NCI-H2081 (cell line): ENCODE measurements around the gene PIWIL1.

Experiments
- DNase-seq, 2 experiments: peaks; one replicate each; lab custom pipeline; 2025; lab: John Stamatoyannopoulos, UW

PIWIL1 gene

DNA sequence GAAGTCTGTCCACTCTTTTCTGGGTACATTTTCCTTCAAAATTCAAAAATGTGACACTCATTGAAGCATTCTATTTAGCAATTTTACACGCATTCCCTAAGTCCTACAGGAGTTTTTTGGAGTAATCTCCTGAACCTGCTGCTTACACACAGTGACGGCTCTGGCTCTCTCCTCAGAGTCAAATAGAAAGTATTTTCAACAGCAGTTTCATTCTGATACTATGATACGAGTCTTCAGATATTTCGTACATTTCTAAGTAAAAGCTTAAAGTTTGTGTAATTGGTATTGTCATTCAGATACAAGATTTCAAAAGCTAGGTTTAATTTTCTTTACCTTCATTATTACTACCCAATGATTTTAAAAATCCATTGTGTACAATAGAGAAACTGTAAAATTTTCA, 36.4 kb downstream of the PIWIL1 start:
- DNase-seq = no peak

DNA sequence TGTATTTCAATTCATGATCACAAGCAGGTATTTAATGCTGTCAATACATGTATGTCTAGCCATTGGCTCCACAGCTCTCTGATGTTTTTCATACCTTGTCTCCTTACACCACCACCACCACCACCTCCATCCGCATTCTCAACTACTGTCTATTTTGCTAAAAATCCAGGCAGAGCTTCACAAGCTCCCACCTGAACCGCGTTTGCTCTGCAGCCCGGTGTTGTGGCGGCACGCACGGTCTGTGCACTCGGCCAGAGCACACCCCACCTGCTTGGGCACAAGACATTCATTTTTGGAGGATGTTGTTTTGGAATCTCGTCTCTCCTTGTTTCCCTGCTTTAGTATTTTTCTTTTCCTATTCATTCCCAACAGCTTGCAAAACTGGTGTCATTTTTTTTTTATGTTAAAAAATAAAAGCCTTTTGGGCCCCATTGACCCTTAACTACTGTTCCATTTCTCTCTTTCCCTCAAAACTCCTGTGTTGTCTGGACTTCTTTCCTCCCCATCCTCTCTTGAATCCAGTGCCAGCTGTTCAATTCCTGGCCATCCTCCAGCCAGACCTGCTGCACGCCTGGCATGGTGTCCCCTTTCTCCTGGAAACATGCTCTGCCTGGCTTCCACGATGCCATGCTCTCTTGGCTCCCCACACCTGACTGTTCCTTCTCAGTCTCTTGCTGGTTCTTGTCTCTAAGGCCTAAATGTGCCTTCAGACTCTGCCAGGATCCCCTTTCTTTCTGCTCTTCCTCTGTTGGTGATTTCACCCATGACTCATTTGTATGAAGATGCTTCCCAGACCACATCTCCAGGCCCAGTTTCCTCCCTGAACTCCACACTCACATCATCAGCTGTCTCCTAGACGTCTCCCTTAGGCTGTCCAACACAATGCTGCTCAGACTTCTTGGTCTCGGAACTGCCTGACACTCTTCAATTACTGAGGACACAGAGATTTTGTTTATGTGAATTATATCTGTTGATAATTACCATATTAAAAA, 37.9 kb downstream of the PIWIL1 start:
- no peak for DNase-seq

DNA sequence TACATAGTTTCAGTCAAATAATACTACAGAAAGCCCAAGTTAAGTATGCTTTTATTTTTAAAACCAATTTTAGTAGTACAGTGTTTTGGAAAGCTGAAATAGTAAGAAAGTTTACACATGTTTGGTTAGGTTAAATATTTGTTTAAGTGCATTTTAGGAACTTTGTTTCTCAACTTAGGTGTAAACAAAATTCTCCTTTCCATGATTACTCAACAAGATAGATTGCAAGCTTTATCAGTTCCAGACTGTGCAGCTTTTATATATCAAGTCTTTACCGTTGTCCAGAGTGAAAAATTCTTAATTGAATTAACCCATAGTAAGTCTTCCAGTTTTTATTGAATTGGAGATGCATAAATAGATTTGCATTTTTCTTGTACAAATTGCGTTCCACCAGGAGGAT, 45.1 kb downstream of the PIWIL1 start:
- no peak for DNase-seq

DNA sequence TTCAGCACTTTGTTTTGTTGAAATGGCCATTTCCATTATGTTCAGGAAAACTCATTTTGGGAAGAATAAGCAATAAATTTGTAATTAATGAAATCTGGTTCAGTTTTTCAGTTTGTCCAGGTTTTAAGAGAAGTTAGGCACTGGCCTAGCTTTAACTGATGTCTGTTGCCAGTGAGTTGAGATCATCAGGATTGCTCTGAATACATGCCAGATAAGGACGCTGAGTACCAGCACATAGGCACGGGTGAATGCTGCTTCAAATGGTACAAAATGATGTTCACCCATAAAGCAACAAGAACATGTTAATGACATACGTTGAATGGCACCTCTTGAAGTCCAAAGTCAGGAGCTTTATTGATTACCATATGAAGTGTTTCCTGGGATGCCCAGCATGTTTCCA, 46.5 kb downstream of the PIWIL1 start:
- no peak for DNase-seq

DNA sequence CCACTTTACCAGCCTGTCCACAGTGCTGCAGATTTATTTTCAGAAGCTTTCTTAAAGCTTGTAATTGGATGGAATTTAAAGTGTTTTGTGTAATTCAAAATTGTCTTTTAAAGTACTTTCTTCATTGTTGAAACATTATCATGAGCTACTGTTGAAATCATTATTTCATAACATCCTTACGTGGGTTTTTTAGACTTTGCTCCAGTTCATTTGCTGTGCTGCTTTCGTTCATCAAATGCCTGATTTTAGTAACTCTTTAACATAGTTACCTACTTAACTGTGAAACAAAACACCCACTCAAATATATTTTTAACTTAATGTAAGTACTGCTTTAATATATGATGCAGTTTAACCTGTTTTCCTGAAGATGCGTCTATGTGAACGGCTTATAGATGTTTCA, 47.5 kb downstream of the PIWIL1 start:
- no peak for DNase-seq

DNA sequence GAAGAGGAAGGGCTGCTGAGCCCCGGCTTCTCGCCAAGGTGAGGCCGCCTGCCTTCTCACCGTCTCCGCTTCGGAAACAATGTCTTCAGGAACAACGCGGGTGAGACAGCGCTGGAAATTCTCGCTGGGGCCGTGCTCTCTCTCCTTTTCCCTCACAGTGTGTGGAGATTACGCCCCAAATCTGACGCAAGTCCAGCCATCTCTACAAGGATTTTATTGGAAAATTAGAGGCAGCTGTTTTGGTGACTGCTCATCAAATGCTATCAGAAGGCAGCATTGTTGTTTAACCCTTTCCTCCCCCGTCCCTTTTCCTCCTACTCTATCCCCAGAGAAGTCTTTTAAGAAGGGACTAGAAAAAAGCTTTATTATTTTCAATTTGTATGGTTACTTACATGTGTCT, 53.5 kb downstream of the PIWIL1 start:
- DNase-seq = no peak

DNA sequence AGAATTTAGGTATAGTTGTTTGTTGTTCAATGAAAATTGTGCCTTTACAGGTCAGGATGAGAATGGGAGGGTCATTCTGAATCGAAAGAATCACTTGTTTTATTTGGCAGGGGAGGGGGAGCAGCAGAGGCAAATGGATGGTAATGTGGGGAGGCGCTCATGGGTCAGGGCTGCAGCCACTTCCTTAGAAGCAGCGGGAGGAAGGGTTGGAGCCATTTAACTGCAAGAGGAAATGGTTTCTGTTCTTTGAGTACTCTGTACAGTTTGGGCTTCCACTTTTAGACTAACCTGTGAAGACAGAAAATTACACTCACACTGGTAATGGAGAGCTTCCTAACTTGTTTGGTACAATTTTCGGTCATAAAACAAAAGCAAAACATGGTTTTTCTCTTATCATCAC, 57.2 kb downstream of the PIWIL1 start:
- no peak for DNase-seq

DNA sequence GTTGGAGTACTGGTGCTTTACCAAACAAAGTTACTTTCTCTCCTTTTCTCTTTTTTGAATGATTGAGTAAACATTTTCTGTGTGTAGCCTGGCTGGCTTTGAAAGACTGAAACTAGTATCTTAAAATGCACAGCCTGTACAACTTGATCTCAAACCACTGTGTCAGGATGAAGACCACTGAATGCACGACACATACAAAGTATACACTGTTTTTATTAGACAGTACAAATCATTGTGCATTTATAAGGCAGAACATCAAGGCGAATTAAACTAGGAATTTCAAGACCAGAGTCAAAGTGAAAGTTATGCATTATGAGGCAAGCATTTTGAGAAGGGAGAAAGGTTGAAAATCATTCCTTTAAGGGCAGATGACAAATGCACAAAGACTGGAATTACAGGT, 59.0 kb downstream of the PIWIL1 start:
- DNase-seq = no peak

DNA sequence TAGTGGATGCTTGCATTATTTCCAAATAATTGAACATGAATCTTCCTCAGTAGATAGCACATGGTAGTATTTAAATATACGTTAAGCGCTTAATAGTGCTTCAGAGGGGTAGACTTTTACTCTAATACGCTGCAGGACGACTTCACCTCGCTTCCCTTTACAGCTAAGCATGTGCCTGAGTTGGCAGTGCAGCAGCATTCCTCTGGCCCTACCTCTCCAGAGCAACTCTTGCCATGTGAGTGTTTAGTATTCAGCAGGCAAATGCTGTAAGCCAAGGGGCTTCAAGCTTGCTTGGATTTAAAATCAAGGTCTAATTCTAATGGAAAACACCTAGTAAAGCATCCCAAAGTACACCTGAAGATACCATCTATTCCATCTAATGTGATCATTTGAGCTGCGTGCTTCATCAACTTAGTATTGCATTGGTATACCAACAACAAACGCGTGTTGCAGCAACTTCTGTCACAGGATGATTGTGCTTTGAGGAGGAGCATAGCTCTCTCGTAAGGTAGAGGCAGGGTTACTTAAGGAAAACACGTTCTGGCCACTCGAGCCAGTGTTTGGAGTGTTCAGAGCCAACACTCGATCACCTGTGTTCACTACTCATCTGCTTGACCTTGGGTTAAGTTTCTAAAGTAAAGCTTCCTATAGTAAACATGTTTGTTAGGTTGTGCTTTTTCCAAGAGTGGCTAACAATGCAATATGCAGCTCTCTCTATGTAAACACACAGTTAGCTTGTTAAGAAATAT, 60.6 kb downstream of the PIWIL1 start:
- no peak for DNase-seq

DNA sequence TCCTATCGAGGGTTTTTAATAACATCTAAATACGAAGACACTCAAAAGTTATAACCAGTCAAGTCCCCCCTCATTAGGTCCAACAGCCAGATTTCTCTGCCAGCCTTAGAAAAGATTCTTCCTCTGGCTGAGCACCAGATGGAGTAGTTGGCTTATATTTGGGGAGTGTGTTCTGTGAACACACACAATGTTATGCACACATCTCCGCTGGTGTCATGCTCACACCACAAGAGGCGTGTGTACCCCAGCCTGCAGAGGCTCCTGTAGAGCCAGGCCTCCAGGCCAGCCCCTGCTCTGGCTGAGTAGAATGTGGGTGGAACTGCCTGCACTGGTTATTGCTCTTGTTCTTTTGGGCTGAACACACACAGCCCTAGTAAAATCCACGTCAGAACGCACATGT, 64.0 kb downstream of the PIWIL1 start:
- peak; percentile 9 to 11 for DNase-seq

DNA sequence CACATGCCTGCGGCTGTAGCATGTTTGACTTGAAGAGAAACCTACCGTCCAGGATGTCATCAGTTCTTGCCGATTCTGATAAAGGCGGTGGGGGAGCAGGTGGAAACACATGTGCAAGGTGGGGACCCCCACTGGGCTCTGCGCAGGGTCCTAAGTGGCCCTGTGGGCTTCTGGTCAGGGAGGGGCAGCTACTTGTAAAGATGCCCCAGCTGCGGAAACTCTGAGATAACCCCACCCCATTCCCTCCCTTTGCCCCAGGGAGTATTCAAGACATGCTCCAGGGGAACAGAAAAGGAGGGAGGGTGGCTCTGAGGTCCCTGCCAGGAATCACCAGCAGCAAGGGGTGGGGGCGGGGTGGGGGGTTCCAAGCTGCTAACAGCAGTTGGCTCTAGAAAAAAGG, 67.6 kb downstream of the PIWIL1 start:
- no peak for DNase-seq

DNA sequence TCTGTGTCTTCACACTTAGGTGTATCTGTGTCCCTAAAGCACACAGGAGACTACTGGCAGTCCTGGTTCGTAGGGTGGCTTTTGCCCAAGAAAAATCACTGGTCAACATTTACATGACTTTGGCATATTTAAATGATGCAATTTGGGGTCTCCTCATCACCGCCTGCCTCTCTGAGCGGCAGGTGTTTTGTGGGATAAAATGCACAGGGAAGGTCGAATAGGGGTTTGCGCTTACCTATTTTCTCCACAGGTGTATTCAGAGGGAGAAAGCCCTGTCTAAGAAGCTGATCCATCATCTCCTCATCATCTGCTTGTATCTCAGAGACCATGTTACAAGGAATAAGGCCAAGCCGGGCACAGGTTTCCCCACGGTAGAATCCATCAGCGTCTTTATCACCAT, 74.7 kb downstream of the PIWIL1 start:
- DNase-seq = no peak

DNA sequence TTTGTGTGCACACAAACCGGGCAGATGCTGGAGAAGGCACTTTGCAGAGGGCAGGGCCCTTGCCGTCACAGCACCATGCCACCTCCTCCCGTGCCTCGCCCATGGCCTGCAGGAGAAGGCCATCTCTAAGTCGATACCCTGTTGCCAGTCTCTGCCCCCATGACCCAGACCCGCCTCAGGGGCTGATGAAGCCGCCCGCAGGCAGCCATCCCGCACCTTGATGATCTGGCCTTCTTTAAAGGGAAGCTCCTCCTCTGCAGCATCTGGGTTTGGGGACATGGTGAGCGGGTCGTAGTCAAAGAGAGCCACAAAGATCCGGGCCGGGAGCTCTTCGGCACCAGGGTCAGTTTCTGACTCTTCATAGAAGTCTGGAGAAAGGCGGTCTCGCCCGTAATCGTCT, 76.2 kb downstream of the PIWIL1 start:
- no peak for DNase-seq

DNA sequence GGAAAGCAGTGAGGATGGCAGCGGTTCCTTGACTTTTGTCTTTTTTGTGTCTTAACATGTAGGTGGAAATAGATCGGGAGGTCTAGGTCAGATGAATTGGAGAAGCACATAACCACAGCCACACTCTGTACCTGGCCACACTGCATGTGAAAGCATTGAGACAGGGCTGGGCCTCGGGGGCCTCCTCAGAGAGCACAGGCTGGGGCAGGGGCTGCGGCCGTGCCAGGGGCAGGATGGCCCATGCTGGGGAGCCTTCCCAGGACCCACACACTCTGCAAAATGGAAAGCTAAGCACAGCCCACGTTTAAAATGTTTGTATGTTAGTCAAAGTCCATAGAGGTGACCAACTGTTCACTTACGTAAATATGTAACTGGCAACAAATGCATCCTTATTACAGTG, 76.7 kb downstream of the PIWIL1 start:
- no peak for DNase-seq

DNA sequence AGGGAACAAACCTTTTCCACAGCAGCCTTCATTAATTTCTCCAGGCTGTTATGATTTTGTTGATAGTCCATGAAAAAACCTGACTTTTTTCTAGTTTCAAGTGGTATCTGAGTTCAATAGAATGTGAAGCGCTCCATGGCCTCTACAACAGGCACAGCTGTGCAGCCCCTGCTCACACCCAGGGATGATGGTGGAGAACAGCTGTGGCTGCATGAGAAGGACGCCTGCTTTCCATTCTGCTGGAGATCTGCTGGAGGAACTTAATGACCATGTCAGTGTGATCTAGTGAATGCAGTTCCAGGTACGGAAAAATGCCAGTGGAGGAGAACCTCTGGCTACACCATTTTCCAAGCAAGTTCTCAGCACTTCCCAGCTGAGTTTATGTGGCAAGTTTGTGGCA, 80.6 kb downstream of the PIWIL1 start:
- no peak for DNase-seq

DNA sequence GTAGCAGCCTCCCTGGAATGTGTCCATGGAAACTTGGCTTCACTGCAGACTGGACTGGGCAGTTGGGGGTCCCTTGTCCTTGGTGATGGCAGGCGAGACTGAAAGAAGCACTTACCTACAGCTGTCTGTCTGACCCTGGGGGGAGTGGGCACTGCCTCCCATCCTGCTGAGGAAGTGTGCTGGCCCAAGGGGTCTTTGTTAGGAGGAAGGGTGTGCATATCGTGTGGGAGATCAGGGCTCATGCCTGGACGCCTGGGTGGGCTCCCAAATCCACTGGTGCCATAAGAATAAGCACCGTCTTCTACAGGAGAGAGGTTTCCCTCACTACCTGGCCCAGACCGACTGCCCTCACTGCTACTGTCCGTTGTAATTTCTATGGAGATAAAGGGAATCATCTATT, 81.4 kb downstream of the PIWIL1 start:
- DNase-seq = no peak

DNA sequence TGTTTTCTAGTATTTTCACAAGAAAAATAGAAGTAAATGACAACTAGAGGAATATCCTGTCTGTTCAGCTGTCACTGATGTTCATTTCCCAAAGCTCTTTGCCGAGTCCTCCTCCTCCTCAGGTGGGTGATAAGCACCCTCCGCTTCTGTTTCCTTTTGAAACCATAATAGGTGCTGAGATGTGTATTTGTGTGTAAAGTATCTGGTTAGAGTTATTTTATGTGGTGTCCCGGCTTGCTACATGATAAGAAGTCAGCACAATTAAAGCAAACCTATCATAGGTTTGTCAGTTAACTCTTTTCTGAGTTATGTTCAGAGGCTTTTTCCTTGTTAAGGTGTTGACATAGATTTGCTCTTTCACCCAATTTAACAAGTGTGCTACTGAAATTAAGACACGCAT, 82.4 kb downstream of the PIWIL1 start:
- DNase-seq = no peak

DNA sequence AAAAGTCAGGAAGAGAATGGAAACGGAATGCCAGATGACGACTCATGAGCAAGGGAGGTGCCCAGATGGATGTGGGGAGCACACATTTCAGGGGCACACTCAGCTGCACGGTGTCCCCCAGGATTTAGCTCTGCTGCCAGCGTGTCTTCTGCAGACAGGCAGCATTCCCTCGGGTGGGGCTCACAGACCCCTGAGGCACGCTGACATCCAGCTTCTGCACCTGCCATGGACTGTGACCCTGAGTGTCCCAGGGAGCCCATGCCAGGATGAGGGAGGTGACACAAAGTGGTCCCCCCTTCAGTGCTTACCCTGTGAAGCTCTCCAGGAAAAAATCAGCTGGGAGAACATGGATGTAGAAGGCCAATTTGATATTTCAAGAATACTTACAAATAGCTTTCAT, 84.2 kb downstream of the PIWIL1 start:
- no peak for DNase-seq
